ENCODE results near the gene PRKCQ.

Gene PRKCQ

GRCh38 chr10:6618340-6618739 lies 38.3 kb upstream of the PRKCQ start:
- DNase-seq (ENCODE audit: extremely low spot score) = no peak
- TF ChIP-seq SUZ12 (IDR thresholded peaks at IDR 0.05) (no peak), FOXA1 (IDR thresholded peaks at IDR 0.05) (no peak), BHLHE40 (IDR thresholded peaks at IDR 0.05; ENCODE audit: borderline replicate concordance) (no peak), NFRKB (IDR thresholded peaks at IDR 0.05) (no peak), TARDBP (IDR thresholded peaks at IDR 0.05) (no peak), LEF1 (IDR thresholded peaks at IDR 0.05; ENCODE audit: borderline replicate concordance) (no peak), HDGF (IDR thresholded peaks at IDR 0.05; ENCODE audit: borderline replicate concordance) (no peak), ELF4 (IDR thresholded peaks at IDR 0.05) (no peak), SP1 (IDR thresholded peaks at IDR 0.05) (no peak), FOXK2 (IDR thresholded peaks at IDR 0.05) (no peak), FOXM1 (IDR thresholded peaks at IDR 0.05; ENCODE audit: borderline replicate concordance) (no peak), L3MBTL2 (conservative IDR thresholded peaks at IDR 0.05) (no peak), ARNT (IDR thresholded peaks at IDR 0.05) (no peak), CTBP1 (IDR thresholded peaks at IDR 0.05; ENCODE audit: borderline replicate concordance) (no peak), ZNF384 (IDR thresholded peaks at IDR 0.05) (no peak)
- TF ChIP-seq, protein P1, sequence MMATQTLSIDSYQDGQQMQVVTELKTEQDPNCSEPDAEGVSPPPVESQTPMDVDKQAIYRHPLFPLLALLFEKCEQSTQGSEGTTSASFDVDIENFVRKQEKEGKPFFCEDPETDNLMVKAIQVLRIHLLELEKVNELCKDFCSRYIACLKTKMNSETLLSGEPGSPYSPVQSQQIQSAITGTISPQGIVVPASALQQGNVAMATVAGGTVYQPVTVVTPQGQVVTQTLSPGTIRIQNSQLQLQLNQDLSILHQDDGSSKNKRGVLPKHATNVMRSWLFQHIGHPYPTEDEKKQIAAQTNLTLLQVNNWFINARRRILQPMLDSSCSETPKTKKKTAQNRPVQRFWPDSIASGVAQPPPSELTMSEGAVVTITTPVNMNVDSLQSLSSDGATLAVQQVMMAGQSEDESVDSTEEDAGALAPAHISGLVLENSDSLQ (IDR thresholded peaks at IDR 0.05) = no peak
- CTCF ChIA-PET = no interaction called here
- POLR2A ChIA-PET = no interaction called here

- POLR2A ChIA-PET = no interaction called here
- no peak for DNase-seq (ENCODE audit: extremely low spot score)
- CTCF ChIA-PET = no interaction called here
- TF ChIP-seq LEF1 (IDR thresholded peaks at IDR 0.05; ENCODE audit: borderline replicate concordance) (no peak), FOXK2 (IDR thresholded peaks at IDR 0.05) (no peak), L3MBTL2 (conservative IDR thresholded peaks at IDR 0.05) (no peak), ELF4 (IDR thresholded peaks at IDR 0.05) (no peak), FOXA1 (IDR thresholded peaks at IDR 0.05) (no peak), BHLHE40 (IDR thresholded peaks at IDR 0.05; ENCODE audit: borderline replicate concordance) (no peak), SP1 (IDR thresholded peaks at IDR 0.05) (no peak), SUZ12 (IDR thresholded peaks at IDR 0.05) (no peak), CTBP1 (IDR thresholded peaks at IDR 0.05; ENCODE audit: borderline replicate concordance) (no peak), NFRKB (IDR thresholded peaks at IDR 0.05) (no peak), ZNF384 (IDR thresholded peaks at IDR 0.05) (no peak), ARNT (IDR thresholded peaks at IDR 0.05) (no peak)
- TF ChIP-seq, protein P1 (IDR thresholded peaks at IDR 0.05) = no peak
Observed at GRCh38 chr10:6617309-6618076, 37.4 kb upstream of the PRKCQ start.

- ChIA-PET CTCF (no interaction called here), POLR2A (no interaction called here)
Observed at GRCh38 chr10:6615971-6616370, 35.9 kb upstream of the PRKCQ start.

DNA sequence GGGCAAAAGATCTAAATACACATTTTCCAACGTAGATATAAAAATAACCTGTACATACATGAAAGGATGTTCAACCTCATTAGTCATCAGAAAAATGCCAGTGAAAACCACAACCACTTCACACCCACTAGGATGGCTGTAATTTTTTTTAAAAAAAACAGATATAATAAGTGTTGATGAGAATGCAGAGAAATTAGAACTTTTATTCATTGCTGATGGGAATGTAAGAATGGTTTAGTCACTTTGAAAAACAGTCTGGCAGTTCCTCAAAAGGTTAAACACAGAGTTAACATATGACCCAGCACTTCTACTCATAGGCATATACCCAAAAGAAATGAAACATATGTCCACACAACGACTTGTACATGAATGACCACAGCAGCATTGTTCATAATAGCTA lies 32.3 kb upstream of the PRKCQ start:
- CTCF ChIA-PET = no interaction called here
- POLR2A ChIA-PET = no interaction called here
- TF ChIP-seq LEF1 (IDR thresholded peaks at IDR 0.05; ENCODE audit: borderline replicate concordance) (no peak), SP1 (IDR thresholded peaks at IDR 0.05) (no peak), FOXK2 (IDR thresholded peaks at IDR 0.05) (no peak), ZNF384 (IDR thresholded peaks at IDR 0.05) (no peak), NFRKB (IDR thresholded peaks at IDR 0.05) (no peak), SUZ12 (IDR thresholded peaks at IDR 0.05) (no peak), L3MBTL2 (conservative IDR thresholded peaks at IDR 0.05) (no peak), BHLHE40 (IDR thresholded peaks at IDR 0.05; ENCODE audit: borderline replicate concordance) (no peak), ARNT (IDR thresholded peaks at IDR 0.05) (no peak), HDGF (IDR thresholded peaks at IDR 0.05; ENCODE audit: borderline replicate concordance) (no peak), CTBP1 (IDR thresholded peaks at IDR 0.05; ENCODE audit: borderline replicate concordance) (no peak), TARDBP (IDR thresholded peaks at IDR 0.05) (no peak), FOXA1 (IDR thresholded peaks at IDR 0.05) (no peak), FOXM1 (IDR thresholded peaks at IDR 0.05; ENCODE audit: borderline replicate concordance) (no peak), ELF4 (IDR thresholded peaks at IDR 0.05) (no peak)
- TF ChIP-seq, protein P1 (IDR thresholded peaks at IDR 0.05) = no peak
- DNase-seq (ENCODE audit: extremely low spot score) = no peak

More at GRCh38 chr10:6615971-6616370, 35.9 kb upstream of the PRKCQ start:
- no peak for DNase-seq (ENCODE audit: extremely low spot score)
- TF ChIP-seq ELF4 (IDR thresholded peaks at IDR 0.05) (no peak), NFRKB (IDR thresholded peaks at IDR 0.05) (no peak), FOXM1 (IDR thresholded peaks at IDR 0.05; ENCODE audit: borderline replicate concordance) (no peak), BHLHE40 (IDR thresholded peaks at IDR 0.05; ENCODE audit: borderline replicate concordance) (no peak), FOXK2 (IDR thresholded peaks at IDR 0.05) (no peak), L3MBTL2 (conservative IDR thresholded peaks at IDR 0.05) (no peak)
- TF ChIP-seq, protein P1 (IDR thresholded peaks at IDR 0.05) = no peak

DNA sequence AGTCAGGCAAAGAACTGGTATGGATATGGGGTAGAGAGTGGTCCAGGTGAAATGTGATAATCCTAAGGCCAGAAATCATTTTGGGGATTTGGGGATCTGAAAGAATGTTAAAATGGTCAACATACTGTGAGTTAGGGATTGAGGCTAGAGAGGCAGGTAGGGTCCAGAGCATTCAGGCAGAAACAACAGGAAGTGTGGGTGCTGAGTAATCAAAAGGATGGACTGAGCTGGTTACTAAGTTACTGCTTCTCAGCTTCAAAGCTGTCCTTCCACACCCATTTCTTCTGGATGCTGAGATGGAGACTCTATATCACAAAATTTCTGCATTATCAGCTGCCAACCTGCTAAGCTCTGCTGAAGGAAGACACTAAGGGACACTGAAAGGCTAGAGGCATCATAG lies 30.6 kb upstream of the PRKCQ start:
- no peak for DNase-seq (ENCODE audit: extremely low spot score)
- ChIA-PET POLR2A (no interaction called here), CTCF (no interaction called here)
- TF ChIP-seq HDGF (IDR thresholded peaks at IDR 0.05; ENCODE audit: borderline replicate concordance) (no peak), BHLHE40 (IDR thresholded peaks at IDR 0.05; ENCODE audit: borderline replicate concordance) (no peak), SUZ12 (IDR thresholded peaks at IDR 0.05) (no peak), ZNF384 (IDR thresholded peaks at IDR 0.05) (no peak), NFRKB (IDR thresholded peaks at IDR 0.05) (no peak), L3MBTL2 (conservative IDR thresholded peaks at IDR 0.05) (no peak), FOXA1 (IDR thresholded peaks at IDR 0.05) (no peak), CTBP1 (IDR thresholded peaks at IDR 0.05; ENCODE audit: borderline replicate concordance) (no peak), TARDBP (IDR thresholded peaks at IDR 0.05) (no peak), LEF1 (IDR thresholded peaks at IDR 0.05; ENCODE audit: borderline replicate concordance) (no peak)
- TF ChIP-seq, protein P1 (IDR thresholded peaks at IDR 0.05) = no peak

Data from HEK293T (cell line).